DMS153 treated with DMSO at 0.1 percent for 48 hours (cell line): ENCODE data around the gene DLGAP1.

Source experiments
- DNase-seq: peaks from one replicate; lab custom pipeline; 2025; ENCODE audit not compliant: unreplicated experiment; lab: John Stamatoyannopoulos, UW

The DLGAP1 gene

DNA sequence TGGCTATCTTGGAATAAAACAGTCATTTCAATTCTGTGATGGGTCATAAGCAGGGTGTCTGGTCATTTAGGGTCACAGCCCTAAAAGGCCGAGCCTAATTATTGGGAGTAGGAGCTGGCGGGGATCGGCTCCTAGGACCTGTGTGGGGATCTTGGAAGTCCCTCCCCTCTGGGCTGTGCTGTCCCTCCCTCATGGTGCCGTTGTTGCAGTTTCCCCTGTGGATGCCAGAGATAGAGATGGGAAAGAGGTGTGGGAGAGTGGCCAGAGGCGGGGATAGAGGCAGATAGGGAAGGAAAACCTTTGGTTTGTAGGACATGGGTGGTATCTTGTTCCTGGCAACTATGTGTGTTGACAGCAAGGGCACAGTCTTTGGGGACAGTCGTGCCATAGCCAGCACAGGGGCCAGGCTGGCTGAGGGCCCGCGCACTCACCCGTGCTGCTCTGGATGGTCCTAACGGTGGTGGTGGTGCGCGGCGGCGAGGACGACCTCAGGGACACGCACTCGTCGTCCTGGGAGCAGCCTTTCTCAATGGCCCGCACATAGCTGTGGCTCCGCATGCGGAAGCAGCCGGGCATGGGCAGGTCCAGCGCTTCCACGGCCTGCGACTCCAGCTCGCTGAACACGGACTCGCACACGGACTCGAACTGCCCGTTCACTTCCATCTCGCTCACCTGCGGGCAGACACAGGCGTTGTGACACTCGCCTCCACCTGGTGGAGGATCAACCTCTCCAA lies 726.2 kb downstream of the DLGAP1 start:
- no peak for DNase-seq

- DNase-seq: no peak
These were observed 727.8 kb downstream of the DLGAP1 start for GRCh38 chr18:3727274-3727673.

- DNase-seq: peak; percentile 17
These were observed 728.7 kb downstream of the DLGAP1 start for GRCh38 chr18:3726238-3726951.

DNA sequence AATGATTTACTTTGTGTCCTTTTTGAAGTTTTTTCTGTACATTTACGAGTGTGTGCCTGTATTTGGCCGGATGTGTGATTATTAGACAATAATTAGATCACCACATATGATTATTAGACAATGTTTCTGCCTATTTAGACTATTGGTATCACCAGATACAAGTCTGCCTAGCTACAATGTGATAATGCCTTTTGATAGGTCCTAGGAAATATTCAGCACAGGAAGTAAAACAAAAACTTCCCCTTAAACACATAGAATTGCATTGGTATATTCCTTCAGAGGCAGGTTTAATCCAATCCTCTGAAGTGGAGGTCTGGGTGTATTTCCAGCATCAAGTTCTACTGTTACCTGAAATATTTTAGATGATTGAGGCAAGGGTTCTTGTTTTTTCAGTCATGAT lies 730.0 kb downstream of the DLGAP1 start:
- no peak for DNase-seq

- no peak for DNase-seq
These were observed 731.6 kb downstream of the DLGAP1 start for GRCh38 chr18:3723554-3723953.

DNA sequence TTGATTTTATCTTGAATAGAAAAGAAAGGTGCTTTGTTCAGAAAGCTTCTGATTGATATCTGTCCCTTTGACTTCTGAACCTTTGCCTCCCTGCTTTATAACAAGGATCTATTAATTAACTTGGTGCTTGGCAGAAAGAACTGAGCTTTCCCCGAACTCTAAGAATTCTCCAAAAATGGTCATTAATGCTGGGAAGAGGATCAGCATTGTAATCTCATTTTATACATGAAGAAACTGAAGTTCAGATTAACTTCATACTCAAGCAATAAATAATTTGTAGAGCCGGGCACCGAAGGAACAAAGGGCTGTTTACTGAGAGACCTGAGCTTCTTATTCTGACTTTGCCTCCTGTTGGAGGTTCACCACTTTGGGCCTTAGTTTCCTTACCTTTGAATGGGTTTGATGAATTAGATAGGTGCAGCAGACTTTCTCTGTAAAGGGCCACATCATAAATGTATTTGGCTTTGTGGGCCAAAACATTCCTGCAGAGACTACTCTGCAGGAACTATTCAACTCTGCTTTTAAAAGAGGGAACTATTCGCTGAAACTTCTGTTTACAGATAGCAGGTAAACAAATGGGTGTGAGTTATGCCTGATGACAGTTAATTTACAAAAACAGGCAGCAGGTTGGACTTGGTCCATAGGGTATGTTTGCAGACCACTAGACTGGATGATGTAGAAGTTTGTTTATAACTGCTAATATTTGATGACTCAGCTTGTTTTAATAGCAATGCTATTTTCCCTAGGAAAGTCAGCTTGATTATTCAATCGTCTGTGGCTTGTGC lies 732.3 kb downstream of the DLGAP1 start:
- DNase-seq: no peak

DNA sequence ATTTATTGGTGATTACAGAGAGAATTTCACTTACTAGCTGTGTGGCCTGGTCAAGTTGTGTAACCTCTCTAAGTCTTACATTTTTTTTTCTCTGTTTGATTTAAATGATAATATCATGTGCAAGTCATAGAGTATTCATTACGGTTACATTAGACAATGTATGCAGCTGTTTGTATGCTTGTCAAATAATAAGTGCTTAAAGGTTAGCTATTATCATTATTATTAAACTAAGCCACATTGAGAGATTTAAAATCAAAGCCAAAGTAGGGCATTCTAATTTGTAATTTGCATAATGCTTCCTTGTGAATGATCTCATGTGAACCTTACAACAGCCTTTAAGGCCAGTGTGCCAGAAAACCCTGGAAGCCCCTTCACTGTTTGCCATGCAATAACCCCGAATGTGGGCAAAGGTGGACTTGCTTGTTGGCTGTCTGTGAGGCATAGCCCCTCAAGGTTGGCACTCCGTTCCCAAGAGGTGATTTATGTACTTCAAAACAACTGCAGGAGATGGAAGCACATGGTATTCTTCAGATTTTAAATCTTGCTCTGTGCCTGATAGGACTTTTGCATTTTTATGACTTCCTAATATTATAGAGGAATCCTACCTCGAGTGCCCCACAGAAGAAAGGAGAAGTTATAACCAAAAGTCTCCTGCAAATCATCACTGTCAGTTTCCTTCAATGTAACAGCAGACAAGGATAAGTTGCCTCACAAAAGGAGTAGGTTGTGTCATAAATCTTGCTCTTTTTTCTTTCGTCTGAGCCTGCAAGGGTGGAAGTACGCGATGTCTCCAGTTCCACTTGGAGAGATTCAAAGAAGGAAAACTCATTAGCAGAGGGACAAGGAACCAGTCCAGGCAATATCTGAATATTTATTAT lies 733.1 kb downstream of the DLGAP1 start:
- no peak for DNase-seq

DNA sequence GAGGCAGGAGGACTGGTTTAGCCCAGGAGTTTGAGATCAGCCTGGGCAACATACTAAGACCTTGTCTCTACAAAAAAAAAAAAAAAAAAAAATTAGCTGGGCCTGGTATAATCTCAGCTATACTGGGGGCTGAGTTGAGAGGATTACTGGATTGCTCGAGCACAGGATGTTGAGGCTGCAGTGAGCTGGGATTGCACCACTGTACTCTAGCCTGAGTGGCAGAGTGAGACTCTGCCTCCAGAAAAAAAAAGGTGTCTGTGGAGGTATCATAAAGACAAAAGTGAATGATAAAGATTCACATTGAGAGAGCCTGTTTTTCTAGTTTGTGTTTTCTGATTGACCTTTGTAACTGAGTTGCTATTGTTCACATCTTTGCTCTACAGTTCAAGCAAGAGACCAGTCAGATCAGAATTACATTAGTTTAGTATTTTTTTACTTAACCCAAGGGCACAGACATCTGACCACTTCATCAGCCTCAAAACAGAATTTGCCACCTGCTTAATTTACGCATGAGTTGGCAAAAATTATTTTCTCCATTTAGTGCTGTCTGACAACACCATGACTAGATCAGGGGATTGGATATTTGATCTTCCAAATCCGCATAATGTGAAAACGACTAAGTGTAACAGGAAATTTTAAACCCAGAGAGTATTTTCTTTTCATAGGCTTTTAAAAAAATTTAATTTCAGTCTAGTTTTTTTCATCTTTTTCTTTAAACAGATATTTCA lies 734.1 kb downstream of the DLGAP1 start:
- DNase-seq: no peak

GRCh38 chr18:3720159-3720558 lies 734.9 kb downstream of the DLGAP1 start:
- DNase-seq: no peak

DNA sequence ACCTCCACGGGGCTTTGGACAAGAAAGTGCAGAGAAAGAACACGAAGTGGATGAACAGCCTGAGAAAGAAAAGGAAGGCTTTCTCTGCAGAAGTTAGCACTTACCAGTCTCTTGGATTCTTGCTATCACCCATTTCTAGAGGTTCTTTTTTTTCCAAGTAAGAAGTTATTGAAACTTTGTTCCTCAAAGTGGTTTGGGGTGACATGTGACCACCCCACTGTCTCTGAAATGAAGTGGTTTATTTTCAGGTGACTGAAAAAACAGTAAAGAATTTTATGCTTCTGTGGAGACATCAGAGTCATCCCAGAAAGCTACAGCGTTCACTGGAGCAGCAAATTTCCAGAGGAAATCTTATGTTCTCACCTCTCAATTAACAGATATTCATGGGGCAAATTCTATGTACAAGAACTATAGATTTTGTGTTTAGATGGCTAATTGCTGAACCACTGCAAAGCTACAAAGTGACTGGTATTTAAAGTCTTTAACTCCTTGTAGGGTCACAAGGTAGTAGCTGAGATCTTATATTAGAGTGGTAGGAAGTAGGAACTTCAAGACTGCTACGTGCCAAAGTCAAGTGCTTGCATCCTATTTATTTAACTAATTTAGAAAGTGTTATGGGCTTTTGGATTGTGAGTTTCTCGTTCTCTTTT lies 737.6 kb downstream of the DLGAP1 start:
- DNase-seq: no peak

GRCh38 chr18:3716116-3716660 lies 738.9 kb downstream of the DLGAP1 start:
- no peak for DNase-seq

GRCh38 chr18:3715231-3716080 lies 739.7 kb downstream of the DLGAP1 start:
- peak; percentile 68 for DNase-seq

GRCh38 chr18:3713708-3714107 lies 741.4 kb downstream of the DLGAP1 start:
- DNase-seq: no peak

- DNase-seq: no peak
These were observed 741.9 kb downstream of the DLGAP1 start for GRCh38 chr18:3713166-3713565.

DNA sequence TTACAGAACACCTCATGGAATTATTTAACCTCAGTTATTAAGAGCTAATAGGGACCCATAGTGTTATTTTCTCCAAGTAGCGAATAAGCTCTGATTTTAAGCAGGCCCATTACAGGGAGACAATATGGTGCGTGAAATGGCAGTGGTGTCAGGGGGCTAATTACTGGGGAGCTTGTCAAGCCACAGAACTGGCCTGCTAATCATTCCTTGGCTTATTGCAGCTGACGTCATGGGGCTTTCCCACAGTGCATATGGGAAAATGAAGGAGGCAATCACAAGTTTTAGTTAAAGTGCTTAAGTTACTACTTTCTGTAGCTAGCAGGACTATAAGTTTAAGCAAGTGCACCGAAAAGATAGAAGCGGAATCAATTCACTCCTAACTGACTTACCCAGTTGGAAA lies 742.6 kb downstream of the DLGAP1 start:
- no peak for DNase-seq

DNA sequence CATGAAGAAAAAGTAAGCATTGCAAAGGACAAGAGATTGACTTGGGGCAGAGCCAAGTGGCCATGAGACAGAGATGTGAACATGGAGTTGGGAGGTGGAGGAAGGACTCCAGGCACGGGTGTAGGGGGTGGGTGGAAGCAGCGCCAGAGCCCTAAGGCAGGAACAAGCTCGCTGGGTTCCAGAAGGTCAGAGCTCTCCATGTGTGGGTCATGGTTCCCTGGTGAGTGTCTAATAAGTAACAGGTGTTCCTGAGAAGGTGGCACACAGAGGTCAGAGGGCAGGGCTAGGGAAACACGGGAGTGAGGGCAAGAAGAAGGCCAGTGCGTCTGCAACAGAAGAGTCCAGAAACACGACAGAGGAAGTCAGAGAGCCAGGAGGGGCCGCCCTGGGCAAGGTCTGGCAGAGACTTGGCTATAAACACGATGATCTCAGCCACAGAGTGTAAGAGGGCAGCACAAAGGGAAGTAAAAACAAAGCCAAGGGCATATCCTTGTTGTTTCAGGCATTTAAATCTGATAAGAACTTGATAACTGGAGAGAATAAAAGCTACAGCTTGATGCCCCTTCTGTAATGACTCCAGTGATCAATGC lies 744.3 kb downstream of the DLGAP1 start:
- DNase-seq: no peak

GRCh38 chr18:3709205-3709604 lies 745.9 kb downstream of the DLGAP1 start:
- DNase-seq: no peak
